ENCODE results near the gene RAD9B. TPM values are rescaled to one million over a fixed set of nuclear protein-coding genes. Genes with fewer than 3 reads are reported as not detected.
A peak's percentile ranks its signal among the peaks of the same experiment; 100 is the strongest.

RAD9B gene
- total and polyA plus RNA-seq, 7 donors: 0.77 to 4.2 (median 1.6) TPM

- Histone ChIP-seq H3K27me3 (ENCODE audit: insufficient read depth in 3 of 3, low read length in 2 of 3) (no peaks in the 10 kb centered on the region), H3K9me3 (no peaks in the 10 kb centered on the region), H3K36me3 (ENCODE audit: insufficient read depth in 1 of 2, low read depth in 1 of 2) (peaks cover 0 to 15% of the 10 kb centered on the region in 2 donors), H3K4me1 (peaks cover 67% of the 10 kb centered on the region), H3K4me3 (no peak overlapping the region), H3K27ac (peak overlapping the region; percentile 86)
- no peak for TF ChIP-seq CTCF (IDR thresholded peaks at IDR 0.05)
- DNase-seq (no peak), ATAC-seq (no peak)
- WGBS, 3 donors: 67 to 87% (median 72%) methylated on average over 4 of the region's 4 CpGs
- intact Hi-C loops (cut with DNase I): no loop called here
These were observed 48.9 kb downstream of the RAD9B start for GRCh38 chr12:110550981-110551380.

Other genes with a start within 250 kb of the RAD9B start
- gene ATP2A2, start 221.1 kb upstream of the RAD9B start, total RNA-seq: 1,000 to 10,000 TPM; 1,152 to 2,814 (median 1,810) TPM
- 1,000 to 10,000 TPM in 2 of 3 donors, 100 to 1,000 TPM in 1; 691 to 1,378 (median 1,014) TPM for gene ATP2A2, start 221.1 kb upstream of the RAD9B start, polyA plus RNA-seq
- 10 to 100 TPM; 31.9 to 43.9 (median 40.2) TPM for gene ANAPC7, start 98.6 kb upstream of the RAD9B start, total RNA-seq
- 10 to 100 TPM; 20.8 to 35.1 (median 24.0) TPM for gene ANAPC7, start 98.6 kb upstream of the RAD9B start, polyA plus RNA-seq
- gene ARPC3, start 52.0 kb upstream of the RAD9B start, total RNA-seq: 10 to 100 TPM; 52.7 to 71.6 (median 59.7) TPM
- 100 to 1,000 TPM; 115 to 168 (median 143) TPM for gene ARPC3, start 52.0 kb upstream of the RAD9B start, polyA plus RNA-seq
- 10 to 100 TPM; 25.7 to 34.9 (median 27.6) TPM for gene GPN3, start 34.1 kb upstream of the RAD9B start, total RNA-seq
- gene GPN3, start 34.1 kb upstream of the RAD9B start, polyA plus RNA-seq: 10 to 100 TPM; 26.0 to 41.7 (median 31.1) TPM
- 1 to 10 TPM; 2.1 to 8.3 (median 3.4) TPM for gene FAM216A, start 33.5 kb upstream of the RAD9B start, total RNA-seq
- gene FAM216A, start 33.5 kb upstream of the RAD9B start, polyA plus RNA-seq: 1 to 10 TPM; 1.7 to 4.0 (median 3.1) TPM
- gene VPS29, start 220 bp upstream of the RAD9B start, total RNA-seq: 100 to 1,000 TPM in 3 of 4 donors, 10 to 100 TPM in 1; 70.4 to 136 (median 121) TPM
- 100 to 1,000 TPM; 168 to 216 (median 188) TPM for gene VPS29, start 220 bp upstream of the RAD9B start, polyA plus RNA-seq
- gene PPTC7, start 81.0 kb downstream of the RAD9B start, total RNA-seq: 100 to 1,000 TPM in 2 of 4 donors, 10 to 100 TPM in 2; 61.1 to 213 (median 86.7) TPM
- gene PPTC7, start 81.0 kb downstream of the RAD9B start, polyA plus RNA-seq: 100 to 1,000 TPM in 1 of 3 donors, 10 to 100 TPM in 2; 54.6 to 134 (median 65.4) TPM
- gene TCTN1, start 111.8 kb downstream of the RAD9B start, total RNA-seq: 10 to 100 TPM in 3 of 4 donors, 1 to 10 TPM in 1; 8.6 to 23.5 (median 12.7) TPM
- gene TCTN1, start 111.8 kb downstream of the RAD9B start, polyA plus RNA-seq: 10 to 100 TPM in 2 of 3 donors, 1 to 10 TPM in 1; 4.0 to 24.7 (median 12.1) TPM
- gene HVCN1, start 186.8 kb downstream of the RAD9B start, total RNA-seq: 1 to 10 TPM; 1.7 to 8.9 (median 4.3) TPM
- 1 to 10 TPM; 1.4 to 6.4 (median 2.8) TPM for gene HVCN1, start 186.8 kb downstream of the RAD9B start, polyA plus RNA-seq
- 100 to 1,000 TPM; 102 to 184 (median 135) TPM for gene PPP1CC, start 240.6 kb downstream of the RAD9B start, total RNA-seq
- gene PPP1CC, start 240.6 kb downstream of the RAD9B start, polyA plus RNA-seq: 100 to 1,000 TPM in 2 of 3 donors, 10 to 100 TPM in 1; 82.5 to 222 (median 117) TPM

Measured in psoas muscle (tissue), 8 donors.